NB4 (cell line): ENCODE measurements around the gene CPD.

ENCODE experiments used
- MYC ChIP-seq: IDR thresholded peaks from 2 replicates; pipeline ENCODE4 v1.6.1; 2011; ENCODE audit warnings: low read depth, low read length
- TF ChIP-seq, protein P1 (sequence below): IDR thresholded peaks from one replicate; pipeline ENCODE4 v1.5.1; 2012; ENCODE audit warnings: low read depth, low read length

DNA sequence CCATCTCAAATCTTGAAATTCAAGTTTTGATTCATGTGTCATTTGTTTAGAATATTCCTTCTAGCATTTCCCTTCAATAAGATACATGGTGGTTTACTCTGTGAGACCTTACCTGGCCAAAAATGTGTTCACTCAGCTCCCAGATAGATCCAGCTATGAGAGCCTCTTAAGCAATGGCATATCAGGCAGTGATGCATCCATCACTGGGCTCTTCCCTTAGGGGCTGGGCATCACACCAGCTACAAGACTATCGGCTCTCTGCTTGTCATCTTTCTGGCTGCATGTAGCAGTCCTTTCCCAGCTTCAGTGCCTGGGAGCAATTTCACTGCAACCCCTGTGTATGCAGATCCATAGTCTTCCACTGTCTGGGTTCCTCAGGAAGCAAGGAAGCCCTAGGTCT, 139.1 kb downstream of the CPD start:
- no peak for TF ChIP-seq MYC
- TF ChIP-seq, protein P1, sequence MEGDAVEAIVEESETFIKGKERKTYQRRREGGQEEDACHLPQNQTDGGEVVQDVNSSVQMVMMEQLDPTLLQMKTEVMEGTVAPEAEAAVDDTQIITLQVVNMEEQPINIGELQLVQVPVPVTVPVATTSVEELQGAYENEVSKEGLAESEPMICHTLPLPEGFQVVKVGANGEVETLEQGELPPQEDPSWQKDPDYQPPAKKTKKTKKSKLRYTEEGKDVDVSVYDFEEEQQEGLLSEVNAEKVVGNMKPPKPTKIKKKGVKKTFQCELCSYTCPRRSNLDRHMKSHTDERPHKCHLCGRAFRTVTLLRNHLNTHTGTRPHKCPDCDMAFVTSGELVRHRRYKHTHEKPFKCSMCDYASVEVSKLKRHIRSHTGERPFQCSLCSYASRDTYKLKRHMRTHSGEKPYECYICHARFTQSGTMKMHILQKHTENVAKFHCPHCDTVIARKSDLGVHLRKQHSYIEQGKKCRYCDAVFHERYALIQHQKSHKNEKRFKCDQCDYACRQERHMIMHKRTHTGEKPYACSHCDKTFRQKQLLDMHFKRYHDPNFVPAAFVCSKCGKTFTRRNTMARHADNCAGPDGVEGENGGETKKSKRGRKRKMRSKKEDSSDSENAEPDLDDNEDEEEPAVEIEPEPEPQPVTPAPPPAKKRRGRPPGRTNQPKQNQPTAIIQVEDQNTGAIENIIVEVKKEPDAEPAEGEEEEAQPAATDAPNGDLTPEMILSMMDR = no peak
